Colon (tissue), 2 donors: ENCODE data around the gene U2AF1.
"Not testable (repeated sequence)": the region's sequence is repeated elsewhere in the genome, so short reads cannot be mapped to it uniquely, and the experiment has no call there.

ENCODE experiments used
- FAIRE-seq: peaks from 2 replicates; lab custom pipeline; 2012; peaks lifted over from hg19 to GRCh38; lab: Jason Lieb, UNC
- donor health status: control.
- donor health status: control.

Gene U2AF1

DNA sequence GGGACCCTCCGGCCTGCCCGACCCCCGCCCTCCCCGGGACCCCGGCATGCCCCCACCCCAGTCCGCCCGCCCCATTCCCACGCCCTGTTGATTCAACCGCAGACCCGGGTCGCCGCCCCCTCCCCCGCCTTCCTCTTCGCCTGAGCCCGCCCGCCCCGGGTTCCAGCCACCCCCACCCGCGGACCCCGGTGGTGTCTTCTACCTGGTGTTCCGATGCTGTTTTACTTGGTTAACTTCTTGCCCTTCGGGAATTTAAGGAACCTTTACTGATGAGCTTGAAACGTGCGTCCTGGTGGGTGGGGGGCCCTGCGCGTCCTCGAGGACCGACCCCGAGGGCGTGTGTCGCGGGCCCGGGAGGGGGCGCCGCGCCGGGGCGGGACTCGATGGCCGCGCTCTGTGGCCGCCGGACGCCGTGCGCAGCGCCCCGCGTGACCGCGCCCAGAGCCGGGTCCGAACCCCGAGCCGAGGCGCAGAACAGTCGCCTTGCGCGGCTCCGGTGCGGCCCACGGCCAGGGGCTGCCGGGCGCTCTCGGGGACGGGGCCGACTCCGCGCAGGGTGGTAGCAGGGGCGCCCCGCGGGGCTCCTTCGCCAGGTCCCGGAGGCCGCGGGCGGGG, 31.2 kb downstream of the U2AF1 start:
- not testable (repeated sequence) for FAIRE-seq

GRCh38 chr21:43075170-43076022, 32.0 kb downstream of the U2AF1 start, which contains the start of gene CBS:
Gene CBS, minus strand, starts transcription at chr21:43075835. Its CDS starts 3,642 bp downstream, at chr21:43072193.
- not testable (repeated sequence) for FAIRE-seq

DNA sequence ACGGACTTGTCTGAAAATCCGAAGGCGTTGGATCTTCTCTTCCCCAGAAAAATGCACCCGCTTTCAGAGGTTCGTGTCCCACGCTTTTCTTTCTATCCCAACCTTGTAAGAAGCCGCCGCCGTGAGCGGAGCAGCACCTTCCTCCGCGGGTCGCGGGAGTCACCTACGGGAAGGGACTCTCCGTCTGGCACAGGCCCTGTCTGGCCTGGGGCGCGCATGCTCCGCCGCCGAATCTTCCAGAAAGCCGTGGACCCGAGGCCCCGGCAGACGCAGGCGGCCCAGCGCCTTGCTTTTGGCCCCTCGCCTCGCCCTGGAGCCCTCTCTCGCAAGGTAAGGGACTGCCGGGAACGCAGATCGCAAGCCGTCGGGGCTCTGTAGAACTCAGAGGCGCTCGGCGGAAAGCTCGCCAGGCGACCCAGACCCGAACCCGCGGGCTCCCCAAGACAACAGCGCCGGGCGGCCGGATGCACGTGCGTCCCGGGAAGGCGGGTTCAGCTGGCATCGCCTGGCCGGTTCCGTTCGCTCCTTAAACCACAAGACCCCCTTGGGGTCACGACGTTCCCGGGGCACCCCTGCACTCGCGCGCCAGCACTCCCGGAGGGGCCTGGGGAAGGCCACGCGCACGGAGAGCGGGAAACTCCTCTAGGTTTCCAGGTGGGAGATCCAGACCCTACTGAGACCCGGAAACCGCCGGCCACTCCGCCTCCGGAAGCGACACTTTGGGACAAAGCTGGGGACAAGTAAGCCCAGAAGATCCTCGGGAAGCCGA, 32.8 kb downstream of the U2AF1 start:
- FAIRE-seq = not testable (repeated sequence)

GRCh38 chr21:43072742-43073141, 34.6 kb downstream of the U2AF1 start:
- FAIRE-seq = not testable (repeated sequence)

DNA sequence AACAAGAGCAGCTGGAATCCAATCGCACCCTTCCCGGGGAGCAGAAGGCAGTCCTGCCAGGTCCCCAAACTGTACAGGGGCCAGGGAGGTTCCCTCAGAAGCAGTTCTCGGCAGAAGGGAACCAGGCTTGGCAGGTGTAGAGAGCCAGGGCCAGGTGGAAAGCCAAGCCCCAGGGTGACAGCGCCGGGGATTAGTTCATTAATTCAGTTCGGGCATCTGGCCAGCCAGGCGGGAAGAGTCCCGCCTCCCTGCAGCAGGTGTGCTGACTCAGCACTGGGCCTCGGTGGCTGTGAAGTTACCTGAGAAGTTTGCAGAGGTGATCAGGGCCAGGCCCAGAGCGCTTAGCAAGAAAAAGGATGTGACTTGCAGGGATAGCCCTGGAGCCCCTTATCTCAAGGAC, 37.7 kb downstream of the U2AF1 start:
- not testable (repeated sequence) for FAIRE-seq

DNA sequence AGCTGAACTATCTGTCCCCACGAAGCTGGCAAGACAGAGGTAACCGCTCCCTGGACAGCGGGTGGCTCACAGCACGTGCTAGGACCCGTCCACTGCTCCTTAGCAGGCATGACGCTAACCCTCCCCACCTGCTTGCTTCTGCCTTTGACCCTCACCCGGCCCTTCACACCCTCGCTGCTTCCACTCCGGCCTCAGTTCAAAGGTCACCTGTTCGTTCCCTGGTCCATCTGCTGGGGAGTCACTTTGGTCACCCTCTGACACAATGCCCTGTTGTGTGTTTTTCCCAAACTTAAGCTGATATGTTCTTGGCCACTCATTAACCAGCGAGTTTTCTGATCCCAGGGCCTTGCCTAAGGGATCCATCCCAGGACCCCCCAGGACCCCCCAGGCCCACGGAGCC, 39.3 kb downstream of the U2AF1 start:
- FAIRE-seq = not testable (repeated sequence)

- FAIRE-seq = not testable (repeated sequence)
Measured at GRCh38 chr21:43066690-43067089, 40.7 kb downstream of the U2AF1 start.

- not testable (repeated sequence) for FAIRE-seq
Measured at GRCh38 chr21:43065991-43066390, 41.4 kb downstream of the U2AF1 start.

DNA sequence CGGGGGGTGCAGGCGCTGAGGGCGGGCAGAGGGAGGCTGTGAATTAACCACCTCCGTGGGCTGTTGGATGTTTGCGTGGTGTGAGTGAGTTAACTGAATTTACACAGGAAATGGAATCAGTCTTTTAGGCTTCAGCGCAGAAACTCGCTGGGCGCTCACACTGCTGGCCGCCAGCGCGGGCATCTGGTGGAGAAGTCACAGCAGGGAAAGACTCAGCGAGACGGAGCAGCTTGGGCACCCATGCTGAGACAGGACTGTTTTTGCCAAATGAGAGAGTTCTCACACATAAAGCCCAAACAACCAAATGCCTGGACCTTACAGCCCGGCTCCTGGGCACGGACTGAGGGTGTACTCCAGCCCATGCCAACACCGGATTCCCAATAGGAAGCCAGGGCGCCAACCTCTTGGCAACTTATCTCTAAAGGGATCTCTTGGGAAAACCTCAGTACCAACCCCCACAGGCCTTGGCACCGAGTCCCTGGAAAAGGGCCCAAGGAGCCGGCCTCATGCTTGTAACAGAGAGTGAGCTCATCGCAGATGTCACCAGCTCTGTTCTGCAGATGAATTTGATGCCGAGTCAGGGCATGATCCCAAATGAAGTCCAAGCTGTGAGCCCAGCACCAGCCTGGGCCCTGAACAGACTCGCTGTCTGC, 43.0 kb downstream of the U2AF1 start:
- FAIRE-seq = not testable (repeated sequence)

GRCh38 chr21:43062955-43063664, 44.3 kb downstream of the U2AF1 start:
- not testable (repeated sequence) for FAIRE-seq

DNA sequence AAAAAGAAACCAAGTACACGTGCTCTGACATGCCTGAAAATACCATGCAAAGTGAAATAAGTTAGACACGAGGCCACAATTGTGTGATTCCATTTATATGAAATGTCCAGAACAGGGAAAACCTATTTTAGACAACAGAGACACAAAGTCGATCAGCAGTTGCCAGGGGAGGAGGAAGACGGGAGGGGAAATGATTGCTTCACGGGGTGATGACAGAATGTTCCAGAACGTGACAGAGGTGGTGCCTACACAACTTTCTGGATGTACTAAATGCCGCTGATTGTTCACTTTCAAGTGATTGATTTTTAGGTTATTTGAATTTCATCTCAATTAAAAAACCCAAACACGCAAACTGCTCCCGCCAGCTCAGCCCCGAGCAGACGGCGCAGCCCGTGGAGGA, 54.3 kb downstream of the U2AF1 start:
- not testable (repeated sequence) for FAIRE-seq

GRCh38 chr21:43045876-43046821, 61.2 kb downstream of the U2AF1 start:
- FAIRE-seq = not testable (repeated sequence)

- FAIRE-seq = not testable (repeated sequence)
Measured at GRCh38 chr21:43045165-43045875, 62.0 kb downstream of the U2AF1 start.

- FAIRE-seq = not testable (repeated sequence)
Measured at GRCh38 chr21:43044547-43044946, 62.8 kb downstream of the U2AF1 start.

GRCh38 chr21:43043291-43043690, 64.1 kb downstream of the U2AF1 start:
- FAIRE-seq = not testable (repeated sequence)
